PC-3 (cell line): ENCODE results near the gene TVP23C.

Experiments used
- EZH2 ChIP-seq: fragments of 300-600 bp; sonication (generic); IDR thresholded peaks from one replicate; pipeline ENCODE4 v1.6.1; 2017; ENCODE audit warnings: antibody characterized with exemption, mild to moderate bottlenecking, low read length; ENCODE audit not compliant: unreplicated experiment
- EZH2phosphoT487 ChIP-seq: fragments of 300-600 bp; sonication (generic); IDR thresholded peaks from 2 replicates; pipeline ENCODE4 v1.6.1; 2018; ENCODE audit warnings: mild to moderate bottlenecking, antibody characterized with exemption, low read length, borderline replicate concordance
- TF ChIP-seq, protein P1 (sequence below): fragments of 300-600 bp; sonication (generic); conservative IDR thresholded peaks from 2 replicates; pipeline ENCODE4 v1.5.1; 2017; ENCODE audit warnings: antibody characterized with exemption, low read depth, mild to moderate bottlenecking, low read length

DNA sequence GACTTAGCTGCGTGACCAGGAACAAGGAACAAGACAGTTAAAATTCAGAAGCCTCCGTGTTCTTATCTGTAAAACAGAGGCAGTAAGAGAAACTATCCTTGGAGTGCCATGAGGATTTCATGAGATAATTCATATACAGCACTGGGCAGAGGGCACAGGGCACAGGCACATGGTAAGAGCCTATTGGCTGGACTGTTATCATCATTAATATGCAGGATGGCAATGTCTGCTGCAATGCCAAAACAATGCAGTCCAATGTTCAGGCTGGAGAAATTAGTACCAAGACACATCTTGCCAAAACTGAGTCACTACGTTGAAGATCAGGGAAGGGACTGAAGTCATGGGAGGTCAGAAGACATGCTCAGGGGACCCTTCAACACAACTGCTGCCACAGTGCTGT, 109.5 kb downstream of the TVP23C start:
- TF ChIP-seq, protein P1, sequence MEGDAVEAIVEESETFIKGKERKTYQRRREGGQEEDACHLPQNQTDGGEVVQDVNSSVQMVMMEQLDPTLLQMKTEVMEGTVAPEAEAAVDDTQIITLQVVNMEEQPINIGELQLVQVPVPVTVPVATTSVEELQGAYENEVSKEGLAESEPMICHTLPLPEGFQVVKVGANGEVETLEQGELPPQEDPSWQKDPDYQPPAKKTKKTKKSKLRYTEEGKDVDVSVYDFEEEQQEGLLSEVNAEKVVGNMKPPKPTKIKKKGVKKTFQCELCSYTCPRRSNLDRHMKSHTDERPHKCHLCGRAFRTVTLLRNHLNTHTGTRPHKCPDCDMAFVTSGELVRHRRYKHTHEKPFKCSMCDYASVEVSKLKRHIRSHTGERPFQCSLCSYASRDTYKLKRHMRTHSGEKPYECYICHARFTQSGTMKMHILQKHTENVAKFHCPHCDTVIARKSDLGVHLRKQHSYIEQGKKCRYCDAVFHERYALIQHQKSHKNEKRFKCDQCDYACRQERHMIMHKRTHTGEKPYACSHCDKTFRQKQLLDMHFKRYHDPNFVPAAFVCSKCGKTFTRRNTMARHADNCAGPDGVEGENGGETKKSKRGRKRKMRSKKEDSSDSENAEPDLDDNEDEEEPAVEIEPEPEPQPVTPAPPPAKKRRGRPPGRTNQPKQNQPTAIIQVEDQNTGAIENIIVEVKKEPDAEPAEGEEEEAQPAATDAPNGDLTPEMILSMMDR = no peak
- TF ChIP-seq EZH2 (no peak), EZH2phosphoT487 (no peak)
